SK-N-SH (cell line): ENCODE data around the gene CDC23. TPM values are rescaled to one million over a fixed set of nuclear protein-coding genes. Genes with fewer than 3 reads are reported as not detected.
"Not testable (repeated sequence)": the region's sequence is repeated elsewhere in the genome, so short reads cannot be mapped to it uniquely, and the experiment has no call there.

Experiments
- CTCF ChIA-PET: fragments of 300-600, 350-600 bp; formaldehyde crosslinking; extraction: SDS; loops from one replicate; lab custom pipeline; 2021; lab: Yijun Ruan, JAX
- POLR2A ChIA-PET: fragments of 350-600 bp; sonication (Branson Sonifier 250); formaldehyde crosslinking; extraction: SDS; loops from one replicate; lab custom pipeline; 2020; ENCODE audit warnings: antibody characterized with exemption, inconsistent platforms; lab: Yijun Ruan, JAX
- DNase-seq: peaks from one replicate; pipeline ENCODE4 v3.0.0; 2012
- H2AFZ ChIP-seq: fragments of 200-600 bp; sonication (generic); 2 replicates; pipeline ENCODE4 v1.8.1; 2016; ENCODE audit warnings: antibody characterized with exemption, mild to moderate bottlenecking, low read depth
- H3F3A ChIP-seq: fragments of 200-600 bp; sonication (generic); replicated peaks from 2 replicates; pipeline ENCODE3; 2016; ENCODE audit warnings: antibody characterized with exemption, mild to moderate bottlenecking; ENCODE audit not compliant: insufficient read depth
- H3K27ac ChIP-seq, 2 experiments: fragments of 200-500 bp in 1 of 2; fragments of 200-600 bp in 1 of 2; sonication (Bioruptor generic) in 1 of 2; sonication (generic), shearing (Covaris generic) in 1 of 2; 2 replicates each; pipeline versions ENCODE4 v1.5.1 to v1.6.1; 2014 to 2016; ENCODE audit warnings: low read depth in 2 of 2, inconsistent platforms in 1 of 2, low read length in 1 of 2, mild to moderate bottlenecking in 1 of 2, mixed read lengths in 1 of 2
- H3K27me3 ChIP-seq: fragments of 200-600 bp; sonication (generic), shearing (Covaris generic); 2 replicates; pipeline ENCODE4 v1.6.1; 2016; ENCODE audit warnings: mixed run types; ENCODE audit not compliant: insufficient read depth
- H3K36me3 ChIP-seq, 2 experiments: fragments of 200-500 bp in 1 of 2; fragments of 200-600 bp in 1 of 2; sonication (Bioruptor generic) in 1 of 2; sonication (generic) in 1 of 2; replicated peaks in 1 of 2; 2 replicates each; pipeline versions ENCODE3 to v1.5.1; 2014 to 2016; ENCODE audit warnings: low read length in 1 of 2, mild to moderate bottlenecking in 1 of 2; ENCODE audit not compliant: insufficient read depth in 2 of 2, control insufficient read depth in 1 of 2
- H3K4me1 ChIP-seq, 2 experiments: fragments of 200-500 bp in 1 of 2; fragments of 200-600 bp in 1 of 2; sonication (Bioruptor generic) in 1 of 2; sonication (generic), shearing (Covaris generic) in 1 of 2; 2 replicates each; pipeline versions ENCODE4 v1.5.1 to v1.6.1; 2014 to 2016; ENCODE audit warnings: low read depth in 1 of 2, low read length in 1 of 2, mixed run types in 1 of 2; ENCODE audit not compliant: insufficient read depth in 2 of 2, control insufficient read depth in 1 of 2
- H3K4me2 ChIP-seq: fragments of 200-600 bp; sonication (generic), shearing (Covaris generic); 2 replicates; pipeline ENCODE4 v1.6.1; 2017; ENCODE audit warnings: mixed run types
- H3K4me3 ChIP-seq, 2 experiments: fragments of 200-500 bp in 1 of 2; fragments of 200-600 bp in 1 of 2; sonication (Bioruptor generic) in 1 of 2; sonication (generic), shearing (Covaris generic) in 1 of 2; 2 replicates each; pipeline versions ENCODE4 v1.5.1 to v1.8.1; 2014 to 2016; ENCODE audit warnings: low read depth in 2 of 2, inconsistent platforms in 1 of 2, low read length in 1 of 2, mild to moderate bottlenecking in 1 of 2, mixed read lengths in 1 of 2, moderate library complexity in 1 of 2
- H3K79me2 ChIP-seq: fragments of 200-600 bp; sonication (generic); 2 replicates; pipeline ENCODE4 v1.8.1; 2017; ENCODE audit warnings: mild to moderate bottlenecking; ENCODE audit not compliant: insufficient read depth
- H3K9ac ChIP-seq: fragments of 200-600 bp; sonication (generic); 2 replicates; pipeline ENCODE4 v1.6.1; 2017; ENCODE audit warnings: mixed run types
- H3K9me2 ChIP-seq: fragments of 200-600 bp; sonication (generic); 2 replicates; pipeline ENCODE4 v1.6.1; 2017; ENCODE audit warnings: mixed run types
- H3K9me3 ChIP-seq: fragments of 200-600 bp; sonication (generic); 2 replicates; pipeline ENCODE4 v1.6.1; 2017; ENCODE audit warnings: mixed run types, mild to moderate bottlenecking, moderate library complexity
- H4K20me1 ChIP-seq: fragments of 200-600 bp; sonication (generic); 2 replicates; pipeline ENCODE4 v1.6.1; 2017; ENCODE audit warnings: mild to moderate bottlenecking, mixed run types; ENCODE audit not compliant: insufficient read depth
- CHD2 ChIP-seq: fragments of 150-350 bp; IDR thresholded peaks from 2 replicates; pipeline ENCODE4 v1.6.1; 2018; ENCODE audit warnings: low read length; ENCODE audit not compliant: partially characterized antibody
- FOXJ3 ChIP-seq: sonication (generic); formaldehyde crosslinking; IDR thresholded peaks from 2 replicates; pipeline ENCODE4 v1.5.1; 2020; ENCODE audit warnings: mild to moderate bottlenecking, missing genetic modification reagents
- GABPA ChIP-seq: IDR thresholded peaks from 2 replicates; pipeline ENCODE4 v1.4.0; 2012; ENCODE audit warnings: low read depth, mild to moderate bottlenecking
- GATA2 ChIP-seq: sonication (generic); formaldehyde crosslinking; IDR thresholded peaks from 2 replicates; pipeline ENCODE4 v1.5.0; 2020; ENCODE audit warnings: mild to moderate bottlenecking, missing genetic modification reagents
- IRF3 ChIP-seq: fragments of 150-350 bp; IDR thresholded peaks from 2 replicates; pipeline ENCODE4 v1.6.1; 2016; ENCODE audit warnings: mild to moderate bottlenecking, low read depth, low read length
- MAX ChIP-seq: IDR thresholded peaks from 2 replicates; pipeline ENCODE4 v1.4.0; 2012; ENCODE audit warnings: low read depth
- MXI1 ChIP-seq: IDR thresholded peaks from 2 replicates; pipeline ENCODE4 v1.6.1; 2012; ENCODE audit warnings: mild to moderate bottlenecking, low read depth, low read length, improper control_type of control experiment
- PBX3 ChIP-seq: IDR thresholded peaks from 2 replicates; pipeline ENCODE4; 2012
- SMC3 ChIP-seq: IDR thresholded peaks from 2 replicates; pipeline ENCODE4 v1.6.1; 2012; ENCODE audit warnings: low read depth, low read length, improper control_type of control experiment
- TAF1 ChIP-seq: IDR thresholded peaks from 2 replicates; pipeline ENCODE4 v1.6.1; 2012; ENCODE audit warnings: low read depth, mild to moderate bottlenecking, low read length, moderate library complexity, borderline replicate concordance
- TCF12 ChIP-seq: IDR thresholded peaks from 2 replicates; pipeline ENCODE4 v1.4.0; 2012
- ZBTB33 ChIP-seq: IDR thresholded peaks from 2 replicates; pipeline ENCODE4 v1.4.0; 2012; ENCODE audit warnings: low read depth, borderline replicate concordance
- WGBS: methylation state at CpG from one replicate; pipeline ENCODE4 v1.1.6; 2017; ENCODE audit warnings: low lambda C conversion rate; 5-methylcytosine and 5-hydroxymethylcytosine counted together
- polyA plus RNA-seq, 3 experiments: library from polyadenylated mRNA; depleted of rRNA; stranded (reverse); fragments of >200 nt; gene quantifications; 2 replicates each; pipeline ENCODE4 v1.2.3, GENCODE V29; 2012

The CDC23 gene
- polyA plus RNA-seq, 1 of the 3 experiments (the other 2 are of a cell fraction): 20.2 TPM

DNA sequence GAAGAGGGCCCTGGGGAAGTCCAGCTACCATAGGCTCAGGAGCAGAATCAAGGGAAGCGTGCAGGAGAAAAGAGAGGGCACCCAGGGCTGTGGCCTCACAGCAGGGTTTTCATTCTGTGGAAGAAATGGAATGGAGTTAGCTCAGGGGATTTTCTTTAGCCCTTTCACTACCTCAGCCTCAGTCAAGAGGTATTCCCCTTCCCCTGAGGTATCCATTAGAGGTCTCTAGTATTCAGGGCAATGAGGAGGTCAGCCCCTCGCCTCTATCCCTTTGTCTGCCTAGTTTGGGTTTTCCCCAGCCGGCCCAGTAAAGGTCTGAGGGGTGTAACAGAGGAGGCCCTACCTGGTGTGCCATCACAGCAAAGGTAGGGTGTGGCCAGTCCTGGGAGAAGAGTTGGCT, 39.8 kb upstream of the CDC23 start:
- H3K9me2 ChIP-seq: no peaks in the 10 kb centered on the region
- no peaks in the 10 kb centered on the region for H3F3A ChIP-seq
- H3K27me3 ChIP-seq: no peaks in the 10 kb centered on the region; the same call in 1 of the 2 replicates
- H4K20me1 ChIP-seq: no peaks in the 10 kb centered on the region
- H3K9me3 ChIP-seq: no peaks in the 10 kb centered on the region
- WGBS: 43% methylated on average over 3 of the region's 3 CpGs
- H3K4me3 ChIP-seq: no peak overlapping the region
- no peak overlapping the region for H3K27ac ChIP-seq
- CTCF ChIA-PET: interaction anchor here (1.1 to 1.3 kb wide), 2 partner anchors 30 kb away, joined by 3 to 4 read pairs; no protein-coding TSS in a partner anchor
- POLR2A ChIA-PET: no interaction called here
- TF ChIP-seq FOXJ3 (CRISPR knock-in tag) (no peak), TAF1 (no peak), TCF12 (no peak), MXI1 (no peak), SMC3 (no peak), MAX (no peak), PBX3 (no peak), GATA2 (CRISPR knock-in tag) (no peak), CHD2 (no peak), ZBTB33 (no peak), IRF3 (no peak), GABPA (no peak)
- H3K79me2 ChIP-seq: no peaks in the 10 kb centered on the region
- no peak overlapping the region for H3K9ac ChIP-seq
- DNase-seq: no peak
- H3K4me1 ChIP-seq: no peaks in the 10 kb centered on the region
- no peak overlapping the region for H2AFZ ChIP-seq
- H3K4me2 ChIP-seq: no peak overlapping the region
- no peaks in the 10 kb centered on the region for H3K36me3 ChIP-seq

DNA sequence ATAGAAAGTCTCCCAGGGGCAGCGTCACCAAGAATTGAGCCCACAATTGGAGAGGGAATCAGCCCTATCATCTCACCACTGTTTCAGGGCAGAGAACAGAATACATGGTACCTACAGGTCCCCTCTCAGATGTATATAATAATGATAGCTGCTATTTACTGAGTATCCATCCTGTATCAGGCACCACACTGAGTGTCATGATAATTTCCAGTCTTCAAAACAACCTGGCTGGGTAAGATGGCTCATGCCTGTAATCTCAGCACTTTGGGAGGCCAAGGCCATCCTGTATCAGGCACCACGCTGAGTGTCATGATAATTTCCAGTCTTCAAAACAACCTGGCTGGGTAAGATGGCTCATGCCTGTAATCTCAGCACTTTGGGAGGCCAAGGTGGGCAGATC, 34.7 kb upstream of the CDC23 start:
- H3K27me3 ChIP-seq, H3K9ac ChIP-seq, H3F3A ChIP-seq, H3K79me2 ChIP-seq, H3K9me2 ChIP-seq, H3K36me3 ChIP-seq, H3K4me1 ChIP-seq, DNase-seq, H3K27ac ChIP-seq, H3K4me2 ChIP-seq, H3K4me3 ChIP-seq, H3K9me3 ChIP-seq, H2AFZ ChIP-seq, H4K20me1 ChIP-seq: not testable (repeated sequence)
- ChIA-PET POLR2A (interaction anchor here (0.7 to 0.9 kb wide), 2 partner anchors 13 to 15 kb away, joined by 3 read pairs; no protein-coding TSS in a partner anchor), CTCF (interaction anchor here (1.0 kb wide), 1 partner anchor 25 kb away, joined by 4 read pairs; no protein-coding TSS in a partner anchor)
- WGBS: 86% methylated on average over 2 of the region's 2 CpGs
